Stimulated activated CD4-positive, alpha-beta T cell treated with anti-CD3 and anti-CD28 coated beads, Interleukin-1b, Interleukin-23, amount 100 ng/mL, for 48 hours (primary cell): ENCODE data around the gene SPRR2A.
"Not testable (repeated sequence)": the region's sequence is repeated elsewhere in the genome, so short reads cannot be mapped to it uniquely, and the experiment has no call there.

Source experiments
- DNase-seq: peaks from one replicate; pipeline ENCODE4 v3.0.0-alpha.2; 2020

SPRR2A gene

DNA sequence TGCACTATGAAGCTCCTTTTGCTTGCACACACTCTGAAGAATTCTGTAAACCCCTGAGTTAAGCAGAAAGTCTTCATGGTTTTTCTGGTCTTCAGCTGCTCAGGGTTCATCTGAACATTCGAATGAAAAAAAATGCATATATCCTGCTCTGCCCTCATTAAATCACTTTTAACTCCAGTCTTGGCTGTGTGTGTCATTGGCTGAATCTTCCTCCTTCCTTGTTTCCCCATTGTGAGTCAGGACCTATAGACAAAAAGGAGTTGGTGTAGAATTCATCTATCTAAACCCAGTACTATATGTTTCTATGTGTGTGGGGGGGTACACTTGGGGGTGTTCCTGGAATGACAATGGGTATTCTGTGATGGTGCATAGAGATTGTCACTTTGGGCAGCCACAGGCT, 32.9 kb downstream of the SPRR2A start:
- DNase-seq, result no peak

DNA sequence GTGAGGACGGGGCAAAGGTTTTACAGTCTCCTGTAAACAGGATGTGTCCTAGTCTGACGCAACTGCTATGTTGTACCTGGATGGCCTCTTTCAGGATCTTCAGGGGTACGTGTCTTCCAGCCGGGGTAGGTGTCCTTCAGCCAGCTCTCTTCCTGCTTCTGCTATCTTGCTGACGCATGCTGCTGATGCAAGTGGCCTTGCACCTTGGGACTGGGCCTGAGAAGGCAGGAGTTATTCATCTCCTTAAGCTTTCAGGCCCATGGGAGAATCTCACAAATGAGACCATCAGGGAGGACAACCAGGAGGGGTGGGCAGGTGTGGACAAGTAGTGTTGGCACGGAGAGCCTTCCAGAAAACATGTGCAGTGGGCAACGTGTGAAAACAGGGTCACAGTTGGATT, 34.2 kb downstream of the SPRR2A start:
- DNase-seq, result no peak

DNA sequence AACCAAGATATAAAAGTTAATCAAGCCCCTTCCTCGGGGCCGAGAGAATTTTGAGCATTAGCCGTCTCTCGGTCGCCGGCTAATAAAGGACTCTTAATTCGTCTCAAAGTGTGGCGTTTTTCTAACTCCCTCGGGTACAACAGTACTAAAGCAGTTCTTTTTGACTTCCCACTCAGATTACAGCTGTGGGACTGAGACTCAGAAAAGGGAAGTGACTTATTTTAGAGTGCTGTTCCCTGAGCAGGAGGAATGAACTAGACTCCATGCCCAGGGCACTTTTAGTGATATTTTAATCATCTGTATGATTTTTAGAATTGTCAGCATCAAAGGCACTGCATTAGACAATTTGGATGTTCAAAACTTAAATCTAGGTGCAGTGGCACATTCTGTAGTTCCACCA, 35.0 kb downstream of the SPRR2A start:
- not testable (repeated sequence) for DNase-seq

DNA sequence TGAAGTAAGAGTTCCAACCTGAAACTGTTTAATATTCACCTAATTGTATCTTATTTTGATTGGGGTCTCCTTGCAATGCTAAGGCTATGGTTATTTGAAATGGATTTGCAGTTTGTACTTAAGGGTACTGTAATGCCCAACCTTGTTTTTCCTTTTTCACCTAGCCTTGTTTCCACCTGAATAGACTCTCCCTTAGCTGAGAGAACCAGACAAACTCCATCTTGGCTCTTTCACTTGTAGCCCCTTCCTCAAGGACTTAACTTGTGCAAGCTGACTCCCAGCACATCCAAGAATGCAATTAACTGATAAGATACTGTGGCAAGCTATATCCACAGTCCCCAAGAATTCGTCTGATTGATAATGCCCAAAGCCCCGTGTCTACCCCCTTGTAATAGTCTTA, 35.5 kb downstream of the SPRR2A start:
- DNase-seq, result not testable (repeated sequence)

DNA sequence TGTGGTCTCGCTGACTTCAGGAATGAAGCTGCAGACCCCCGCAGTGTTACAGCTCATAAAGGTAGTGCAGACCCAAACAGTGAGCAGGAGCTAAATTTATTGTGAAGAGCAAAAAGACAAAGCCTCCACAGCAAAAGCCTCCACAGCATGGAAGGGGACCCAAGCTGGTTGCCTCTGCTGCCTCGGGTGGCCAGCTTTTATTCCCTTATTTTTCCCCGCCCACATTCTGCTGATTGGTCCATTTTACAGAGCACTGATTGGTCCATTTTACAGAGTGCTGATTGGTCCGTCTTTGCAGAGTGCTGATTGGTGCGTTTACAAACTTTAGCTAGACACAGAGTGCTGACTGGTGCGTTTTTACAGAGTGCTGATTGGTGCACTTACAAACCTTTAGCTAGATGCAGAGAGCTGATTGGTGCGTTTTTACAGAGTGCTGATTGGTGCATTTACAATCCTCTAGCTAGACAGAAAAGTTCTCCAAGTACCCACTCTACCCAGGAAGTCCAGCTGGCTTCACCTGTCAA, 46.0 kb downstream of the SPRR2A start:
- DNase-seq, result not testable (repeated sequence)
